GM19452 (cell line): ENCODE data around the gene KRT17.
"Not testable (repeated sequence)": the region's sequence is repeated elsewhere in the genome, so short reads cannot be mapped to it uniquely, and the experiment has no call there.

Experiments used
- ATAC-seq: cut with Tn5 transposase; IDR thresholded peaks from one replicate; pipeline ENCODE4 v1.9.1; 2021; ENCODE audit not compliant: unreplicated experiment

KRT17 gene

GRCh38 chr17:41599680-41600079 is 24.7 kb downstream of the KRT17 start:
- ATAC-seq = no peak

GRCh38 chr17:41595585-41595984 is 28.8 kb downstream of the KRT17 start:
- no peak for ATAC-seq

- no peak for ATAC-seq
These were observed 29.9 kb downstream of the KRT17 start for GRCh38 chr17:41594363-41594915.

- ATAC-seq = no peak
These were observed 30.9 kb downstream of the KRT17 start for GRCh38 chr17:41593306-41593981.

- ATAC-seq = no peak
These were observed 31.6 kb downstream of the KRT17 start for GRCh38 chr17:41592601-41593305.

GRCh38 chr17:41589301-41589700 is 35.1 kb downstream of the KRT17 start:
- no peak for ATAC-seq

- no peak for ATAC-seq
These were observed 36.1 kb downstream of the KRT17 start for GRCh38 chr17:41588126-41588810.

GRCh38 chr17:41586863-41587495 is 37.4 kb downstream of the KRT17 start, which contains the start of gene KRT14:
Gene KRT14, minus strand, starts transcription at chr17:41586895. Its CDS starts 61 bp downstream, at chr17:41586834.
- no peak for ATAC-seq

GRCh38 chr17:41585301-41586056 is 38.9 kb downstream of the KRT17 start:
- no peak for ATAC-seq

- not testable (repeated sequence) for ATAC-seq
These were observed 39.9 kb downstream of the KRT17 start for GRCh38 chr17:41584331-41584927.

DNA sequence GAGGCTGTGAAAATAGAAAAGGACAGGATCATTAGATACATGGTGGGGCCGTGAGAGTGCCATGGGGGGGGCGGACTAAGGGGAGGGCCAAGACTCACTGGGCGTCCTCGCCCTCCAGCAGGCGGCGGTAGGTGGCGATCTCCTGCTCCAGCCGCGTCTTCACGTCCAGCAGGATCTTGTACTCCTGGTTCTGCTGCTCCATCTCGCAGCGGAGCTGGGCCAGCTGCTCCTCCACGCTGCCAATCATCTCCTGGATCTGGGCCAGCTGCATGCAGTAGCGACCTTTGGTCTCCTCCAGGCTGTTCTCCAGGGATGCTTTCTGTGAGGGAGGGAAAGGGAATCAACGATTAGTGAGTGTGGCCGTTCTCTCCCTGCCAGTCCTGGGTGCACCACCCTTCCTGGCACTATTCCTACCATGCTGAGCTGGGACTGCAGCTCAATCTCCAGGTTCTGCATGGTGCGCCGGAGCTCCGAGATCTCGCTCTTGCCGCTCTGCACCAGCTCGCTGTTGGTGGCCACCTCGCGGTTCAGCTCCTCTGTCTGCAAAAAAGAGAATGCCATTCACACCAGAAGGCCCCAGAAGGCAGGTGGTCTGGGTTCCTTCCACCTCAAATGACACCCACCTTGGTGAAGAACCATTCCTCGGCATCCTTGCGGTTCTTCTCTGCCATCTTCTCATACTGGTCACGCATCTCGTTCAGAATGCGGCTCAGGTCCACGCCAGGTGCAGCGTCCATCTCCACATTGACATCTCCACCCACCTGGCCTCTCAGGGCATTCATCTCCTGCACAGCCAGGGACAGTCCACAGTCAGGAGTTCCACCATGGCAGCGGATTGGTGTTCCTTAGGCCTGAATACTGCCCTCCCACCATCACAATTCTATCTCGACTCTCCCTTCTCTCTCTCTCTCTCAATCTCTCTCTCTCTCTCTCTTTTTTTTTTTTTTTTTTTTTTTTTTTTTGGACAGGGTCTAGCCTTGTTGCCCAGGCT is 40.9 kb downstream of the KRT17 start:
- ATAC-seq = no peak

- not testable (repeated sequence) for ATAC-seq
These were observed 42.1 kb downstream of the KRT17 start for GRCh38 chr17:41582061-41582968.

- no peak for ATAC-seq
These were observed 42.9 kb downstream of the KRT17 start for GRCh38 chr17:41581366-41582060.

GRCh38 chr17:41580687-41581365 is 43.5 kb downstream of the KRT17 start:
- no peak for ATAC-seq

- no peak for ATAC-seq
These were observed 44.2 kb downstream of the KRT17 start for GRCh38 chr17:41580244-41580575.

GRCh38 chr17:41579484-41580243 is 44.7 kb downstream of the KRT17 start:
- no peak for ATAC-seq
